GM19395 (cell line): ENCODE measurements around the gene RDH13.
A peak's percentile ranks its signal among the peaks of the same experiment; 100 is the strongest.

ENCODE experiments used
- ATAC-seq: cut with Tn5 transposase; IDR thresholded peaks from one replicate; pipeline ENCODE4 v1.9.1; 2021; ENCODE audit warnings: mild to moderate bottlenecking, moderate library complexity; ENCODE audit not compliant: unreplicated experiment

The RDH13 gene

DNA sequence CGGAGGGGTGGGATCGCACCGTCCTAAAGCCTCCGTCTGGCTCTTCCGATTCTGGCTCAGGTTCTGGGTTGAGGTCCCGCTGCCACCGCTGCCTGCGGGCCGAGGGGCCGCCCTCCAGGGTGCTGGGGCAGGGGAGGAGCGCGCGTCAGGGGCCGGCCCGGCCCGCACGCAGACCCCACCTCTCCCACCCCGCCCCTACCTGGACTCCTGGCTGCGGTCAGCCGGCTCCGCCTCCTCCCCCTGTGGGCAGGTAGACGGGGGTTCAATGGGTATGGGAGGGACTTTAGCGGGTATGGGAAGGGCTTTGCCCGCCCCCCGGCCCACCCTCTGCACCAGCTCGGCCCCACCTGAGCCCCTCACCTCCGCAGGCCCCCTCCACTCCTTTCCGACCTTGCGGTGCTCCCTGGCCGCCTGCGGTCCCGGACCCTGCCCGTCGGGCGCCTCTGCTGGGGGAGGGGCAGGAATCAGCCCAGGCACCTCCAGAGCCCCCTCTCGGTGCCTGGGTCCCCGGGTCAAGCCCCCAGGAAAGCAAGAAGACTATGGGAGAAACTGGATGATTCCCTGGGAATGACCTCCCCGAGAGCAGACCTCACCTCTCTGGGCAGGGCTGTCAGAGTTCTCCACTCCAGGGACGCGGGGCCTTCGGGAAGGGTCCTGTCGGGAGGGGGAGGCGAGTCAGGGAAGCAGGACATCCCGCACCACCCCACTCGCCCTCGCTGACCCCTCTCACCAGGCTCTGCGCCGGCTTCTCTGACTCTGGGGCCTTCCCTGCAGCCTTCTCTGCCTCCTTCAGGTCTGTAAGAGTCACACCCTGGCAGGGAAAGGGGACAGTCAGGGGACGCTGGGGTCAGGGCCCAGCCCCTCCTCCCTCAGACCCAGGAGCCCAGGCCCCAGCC is 29.7 kb upstream of the RDH13 start:
- ATAC-seq = no peak

DNA sequence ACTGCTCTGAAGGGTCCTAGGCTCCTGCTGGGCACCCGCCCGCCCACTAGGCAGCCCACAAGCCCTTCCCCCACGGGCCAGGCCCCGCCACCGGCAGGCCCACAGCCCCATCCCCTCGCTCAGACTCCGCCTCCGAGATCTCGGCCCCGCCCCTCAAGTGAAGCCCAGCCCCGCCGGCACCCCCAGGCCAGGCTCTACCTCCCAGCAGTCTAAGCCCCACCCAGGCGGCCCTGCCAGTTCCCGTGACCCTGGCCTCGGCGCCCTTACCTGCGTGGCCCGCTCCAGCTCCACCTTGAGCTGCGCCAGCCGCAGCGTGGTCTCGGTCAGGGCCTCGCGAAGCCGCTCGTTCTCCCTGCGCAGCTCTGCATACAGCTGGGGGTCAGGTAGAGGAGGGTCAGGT is 29.0 kb upstream of the RDH13 start:
- no peak for ATAC-seq

DNA sequence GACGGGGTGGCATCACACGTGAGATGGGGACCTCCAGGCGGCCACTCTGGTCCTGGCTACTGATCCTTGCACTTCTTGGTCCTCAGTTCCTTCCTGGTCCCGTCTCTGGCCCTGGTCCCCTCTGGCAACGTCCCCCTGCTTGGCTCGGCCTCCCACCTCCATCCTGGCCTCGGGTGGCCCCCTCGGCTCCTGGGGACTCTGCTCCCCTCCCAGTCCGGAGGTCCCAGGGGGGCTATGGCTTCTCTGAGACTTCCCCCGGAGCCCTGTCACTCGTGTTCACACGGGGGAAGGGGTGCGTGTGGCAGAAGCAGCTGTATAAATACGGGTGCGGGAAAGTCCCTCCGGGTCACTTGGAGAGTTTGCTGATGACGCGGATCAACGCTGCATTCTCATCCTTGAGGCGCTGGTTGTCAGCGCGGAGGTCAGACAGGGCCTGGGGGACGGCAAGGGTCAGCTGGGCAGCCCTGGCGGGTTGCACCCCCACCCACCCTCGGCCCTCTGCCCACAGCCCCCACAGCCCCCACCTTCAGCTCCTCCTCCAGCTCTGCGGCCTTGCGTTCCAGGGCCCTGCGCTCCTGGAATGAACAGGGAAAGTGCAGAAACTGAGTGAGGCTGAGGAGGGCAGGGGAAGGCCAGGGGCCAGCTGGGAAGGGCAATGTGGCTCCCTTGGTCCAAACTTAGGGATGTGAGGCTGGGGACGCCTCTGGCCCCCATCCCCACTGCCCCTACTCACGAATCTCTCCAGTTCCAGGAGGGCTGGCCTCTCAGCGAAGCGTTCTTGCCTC is 28.4 kb upstream of the RDH13 start:
- no peak for ATAC-seq

DNA sequence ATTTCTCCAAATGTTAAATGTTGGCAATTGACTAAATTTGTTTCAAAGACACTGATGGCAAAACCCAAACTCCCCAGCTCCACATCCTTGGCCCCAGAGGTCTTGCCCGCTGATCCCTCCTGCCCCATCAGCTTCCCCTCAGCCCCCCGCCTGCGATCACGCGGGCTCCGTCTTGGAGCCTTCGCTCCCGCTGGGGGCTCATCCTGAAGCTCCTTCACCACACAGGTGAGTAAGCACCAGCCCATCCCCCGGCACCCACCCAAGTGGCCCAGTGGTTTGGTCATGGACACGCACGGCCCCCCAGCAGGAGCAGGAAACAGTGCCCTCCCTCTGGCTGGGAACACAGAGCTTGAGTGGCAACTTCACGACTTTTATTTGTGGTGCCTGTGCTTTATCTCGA is 27.6 kb upstream of the RDH13 start:
- ATAC-seq = no peak

DNA sequence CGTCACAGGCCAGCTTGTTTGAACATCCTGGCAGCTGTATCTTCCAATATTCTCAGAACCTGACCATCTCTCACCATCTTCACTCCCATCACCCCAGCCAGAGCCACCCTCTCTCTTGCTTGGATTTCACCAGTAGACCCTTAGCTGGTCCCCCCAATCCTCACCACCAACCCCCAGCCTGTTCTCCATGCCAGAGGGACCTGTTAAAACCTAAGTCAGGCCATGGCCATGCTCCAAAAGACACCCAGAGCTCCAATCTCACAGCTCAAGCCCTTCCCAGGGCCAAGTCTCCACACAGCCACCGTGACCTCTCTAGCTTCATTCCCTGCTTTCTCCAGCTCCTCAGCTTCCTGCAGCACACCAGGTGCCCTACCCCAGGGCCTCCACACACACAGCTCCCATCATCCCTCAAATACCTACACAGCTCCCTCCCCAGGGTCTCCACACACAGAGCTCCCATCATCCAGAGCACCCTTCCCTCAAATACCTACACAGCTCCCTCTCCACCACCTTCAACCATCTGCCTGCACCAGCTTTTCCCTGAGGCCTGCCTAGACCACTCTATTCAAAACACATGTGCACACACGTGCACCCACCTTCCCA is 26.5 kb upstream of the RDH13 start:
- no peak for ATAC-seq

DNA sequence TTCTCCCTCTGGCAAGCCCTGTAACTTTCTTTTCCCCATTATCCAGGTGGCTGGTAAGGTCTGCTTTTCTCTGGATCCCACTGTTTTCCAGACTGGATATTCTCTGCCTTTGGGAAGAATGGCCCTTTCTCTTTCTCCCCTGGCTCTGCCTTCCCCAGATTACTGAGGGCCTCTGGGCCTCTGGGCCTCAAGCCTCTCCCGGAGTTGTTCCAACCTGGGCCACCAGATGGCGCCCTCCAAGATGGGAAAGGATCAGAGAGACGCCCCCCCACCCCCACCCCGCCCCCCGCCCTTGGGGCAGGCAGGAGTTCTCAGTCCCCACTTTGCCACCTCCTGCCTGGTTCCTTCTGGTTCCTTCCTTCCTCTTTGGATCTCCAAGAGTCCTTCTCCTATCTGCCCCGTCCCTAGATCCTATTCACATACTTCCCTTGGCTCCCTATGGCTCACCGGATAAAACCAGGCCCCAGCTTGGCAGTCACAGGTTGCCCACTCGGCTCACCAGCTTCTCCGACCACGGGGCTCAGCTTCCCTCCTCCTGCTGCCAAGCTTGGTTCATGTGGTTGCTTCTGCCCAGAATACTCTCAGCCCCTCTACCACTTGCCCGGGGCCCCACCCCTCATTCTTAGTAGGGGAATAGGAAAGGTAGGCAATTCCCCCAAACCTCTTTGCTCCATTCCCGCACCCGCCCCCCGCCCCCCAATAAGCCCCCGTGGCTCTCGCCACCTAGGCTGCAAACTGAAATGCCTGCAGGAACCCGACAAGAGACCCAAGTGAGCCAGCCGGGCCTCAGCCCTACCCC is 25.8 kb upstream of the RDH13 start:
- no peak for ATAC-seq

DNA sequence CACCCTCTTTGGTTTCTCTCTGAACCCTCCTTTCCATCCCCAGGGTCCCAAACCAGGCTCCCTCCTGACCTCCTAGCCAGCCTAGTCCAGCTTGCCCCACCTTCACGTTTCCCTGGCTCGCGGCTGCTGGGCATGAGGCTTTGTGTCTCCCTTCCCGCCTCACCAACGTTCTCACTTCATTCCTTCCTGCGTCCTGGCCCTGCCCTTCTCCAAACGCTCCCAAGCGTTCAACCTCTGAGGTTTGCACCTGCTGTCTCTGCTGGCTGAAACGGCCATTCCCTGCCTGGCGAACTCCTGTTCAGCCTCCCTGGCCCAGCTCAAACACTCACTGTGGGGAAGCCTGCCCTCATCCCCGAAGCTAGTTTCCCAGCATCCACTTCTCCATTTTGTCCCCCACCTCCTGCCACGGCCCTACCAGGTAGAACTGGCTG is 25.1 kb upstream of the RDH13 start:
- no peak for ATAC-seq

DNA sequence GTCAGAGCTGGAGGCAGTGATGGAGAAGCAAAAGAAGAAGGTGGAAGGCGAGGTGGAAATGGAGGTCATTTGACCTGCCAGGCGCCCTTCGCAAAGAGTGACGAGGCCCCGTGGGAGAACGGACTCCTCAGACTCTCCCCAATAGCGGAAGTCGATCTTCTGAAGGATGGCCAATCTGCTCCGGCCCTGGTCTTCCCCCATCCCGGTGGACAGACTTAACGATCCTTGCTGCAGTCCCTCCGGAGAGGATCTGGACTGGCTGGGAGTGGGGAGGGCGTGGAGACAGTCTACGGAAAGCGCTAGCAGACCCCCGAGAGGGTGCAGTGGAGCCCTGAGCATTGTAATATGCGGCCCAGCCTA is 24.6 kb upstream of the RDH13 start:
- no peak for ATAC-seq

DNA sequence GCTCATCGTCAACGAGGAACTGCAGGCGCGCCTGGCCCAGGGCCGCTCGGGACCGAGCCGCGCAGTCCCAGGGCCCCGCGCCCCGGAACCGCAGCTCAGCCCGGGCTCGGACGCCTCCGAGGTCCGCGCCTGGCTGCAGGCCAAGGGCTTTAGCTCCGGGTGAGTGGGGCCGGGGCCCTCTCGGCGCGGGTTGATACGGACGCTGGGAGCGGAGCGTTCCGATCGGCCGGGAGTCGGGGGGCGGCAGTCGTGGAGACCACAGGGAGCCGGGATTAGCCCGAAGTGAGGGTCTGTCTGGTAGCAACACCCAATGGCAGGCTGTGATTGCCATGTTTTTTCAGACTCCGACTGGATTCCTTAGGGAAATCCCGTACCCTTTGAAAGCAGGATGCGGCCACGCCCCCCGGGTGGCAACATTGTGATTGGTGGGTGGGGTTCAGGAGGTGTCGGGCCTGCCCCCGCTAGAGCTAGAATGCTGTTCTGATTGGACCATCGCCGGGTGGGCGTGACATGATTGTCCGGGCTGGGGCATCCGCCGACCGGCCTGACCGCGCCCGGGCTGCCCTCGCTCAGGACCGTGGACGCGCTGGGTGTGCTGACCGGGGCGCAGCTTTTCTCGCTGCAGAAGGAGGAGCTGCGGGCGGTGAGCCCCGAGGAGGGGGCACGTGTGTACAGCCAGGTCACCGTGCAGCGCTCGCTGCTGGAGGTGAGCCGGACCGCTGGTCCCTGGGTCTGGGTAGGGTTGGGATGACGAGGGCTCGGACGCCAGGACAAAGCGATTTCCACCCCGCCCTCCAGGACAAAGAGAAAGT is 24.0 kb upstream of the RDH13 start:
- ATAC-seq = no peak

DNA sequence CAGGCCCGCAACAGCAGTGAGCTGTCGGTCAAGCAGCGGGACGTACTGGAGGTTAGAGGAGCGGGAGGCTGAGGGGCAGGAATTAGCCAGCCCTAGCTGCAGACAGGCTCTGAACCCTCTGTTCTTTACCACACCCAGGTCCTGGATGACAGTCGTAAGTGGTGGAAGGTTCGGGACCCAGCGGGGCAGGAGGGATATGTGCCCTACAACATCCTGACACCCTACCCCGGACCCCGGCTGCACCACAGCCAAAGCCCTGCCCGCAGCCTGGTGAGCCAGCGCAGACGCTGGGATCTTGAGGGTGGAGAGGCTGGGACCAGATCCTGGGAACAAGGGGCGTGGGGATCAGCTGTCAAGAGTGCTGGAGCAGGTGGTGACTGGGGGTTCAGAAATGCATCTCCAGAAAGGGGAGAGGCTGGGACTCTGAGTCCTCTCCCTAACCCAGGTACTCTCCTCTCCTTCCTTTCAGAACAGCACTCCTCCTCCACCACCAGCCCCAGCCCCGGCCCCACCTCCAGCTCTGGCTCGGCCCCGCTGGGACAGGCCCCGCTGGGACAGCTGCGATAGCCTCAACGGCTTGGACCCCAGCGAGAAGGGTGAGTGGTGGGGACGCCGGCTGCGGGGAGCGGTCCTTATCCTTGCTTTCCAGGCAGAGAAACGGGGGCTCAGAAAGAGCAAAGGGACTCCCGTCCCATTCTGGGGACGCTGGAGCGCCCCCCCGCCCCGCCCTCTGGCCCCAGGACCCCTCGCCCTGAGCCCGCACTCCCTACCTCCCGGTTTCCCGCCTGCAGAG is 23.2 kb upstream of the RDH13 start:
- ATAC-seq = no peak

DNA sequence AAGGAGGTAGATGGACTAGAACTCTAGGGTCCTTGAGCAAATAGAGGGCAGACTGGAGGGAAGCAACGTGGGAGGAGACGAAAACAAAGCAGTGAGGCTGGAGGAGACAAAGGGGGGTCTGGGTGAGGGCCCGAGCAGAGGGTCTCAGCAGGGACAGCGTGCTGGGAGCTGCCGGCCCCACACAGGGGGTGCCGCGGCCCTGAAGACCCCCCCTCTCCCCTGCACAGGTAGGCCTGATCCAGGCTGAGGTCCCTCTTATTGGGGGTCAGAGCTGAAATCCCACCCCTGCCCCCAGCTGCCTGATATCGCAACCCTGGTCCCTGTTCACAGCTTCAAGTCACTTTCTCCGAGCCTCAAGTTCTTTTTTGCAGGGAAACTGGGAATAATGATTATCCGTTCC is 21.5 kb upstream of the RDH13 start:
- ATAC-seq = no peak

DNA sequence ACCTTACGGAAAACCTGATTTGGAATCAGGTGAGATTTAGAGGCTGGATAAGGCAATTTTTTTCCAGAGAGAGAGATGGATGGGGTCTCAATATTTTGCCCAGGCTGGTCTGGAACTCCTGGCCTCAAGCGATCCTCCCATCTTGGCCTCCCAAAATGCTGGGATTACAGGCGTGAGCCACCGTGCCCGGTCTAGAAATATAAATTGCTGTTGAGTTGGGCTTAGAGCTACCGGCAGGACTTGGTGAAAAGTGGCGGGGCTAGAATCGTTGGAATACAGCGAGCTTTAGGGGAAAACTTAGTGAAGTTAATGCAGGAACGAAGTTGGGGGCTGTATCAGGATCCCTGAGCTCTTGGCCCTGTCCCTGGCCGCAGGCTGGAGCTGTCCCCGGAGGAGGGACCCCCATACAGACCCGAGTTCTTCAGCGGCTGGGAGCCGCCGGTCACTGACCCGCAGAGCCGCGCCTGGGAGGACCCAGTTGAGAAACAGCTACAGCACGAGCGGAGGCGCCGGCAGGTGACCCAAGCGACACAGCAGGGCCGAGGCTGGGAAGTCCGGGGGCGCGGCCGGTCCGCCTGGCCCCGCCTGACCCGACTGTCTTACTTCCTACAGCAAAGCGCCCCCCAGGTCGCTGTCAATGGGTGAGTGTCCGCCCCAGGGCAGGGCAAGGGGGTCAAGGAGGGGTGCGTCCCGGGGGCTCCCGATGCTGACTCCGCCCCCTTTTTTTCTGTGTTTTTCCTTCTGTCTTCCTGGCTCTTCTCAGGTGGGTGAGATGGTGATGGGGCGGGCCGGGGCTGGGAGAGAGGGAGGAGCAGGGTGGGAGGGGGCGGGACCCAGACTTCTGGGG is 20.3 kb upstream of the RDH13 start:
- no peak for ATAC-seq

DNA sequence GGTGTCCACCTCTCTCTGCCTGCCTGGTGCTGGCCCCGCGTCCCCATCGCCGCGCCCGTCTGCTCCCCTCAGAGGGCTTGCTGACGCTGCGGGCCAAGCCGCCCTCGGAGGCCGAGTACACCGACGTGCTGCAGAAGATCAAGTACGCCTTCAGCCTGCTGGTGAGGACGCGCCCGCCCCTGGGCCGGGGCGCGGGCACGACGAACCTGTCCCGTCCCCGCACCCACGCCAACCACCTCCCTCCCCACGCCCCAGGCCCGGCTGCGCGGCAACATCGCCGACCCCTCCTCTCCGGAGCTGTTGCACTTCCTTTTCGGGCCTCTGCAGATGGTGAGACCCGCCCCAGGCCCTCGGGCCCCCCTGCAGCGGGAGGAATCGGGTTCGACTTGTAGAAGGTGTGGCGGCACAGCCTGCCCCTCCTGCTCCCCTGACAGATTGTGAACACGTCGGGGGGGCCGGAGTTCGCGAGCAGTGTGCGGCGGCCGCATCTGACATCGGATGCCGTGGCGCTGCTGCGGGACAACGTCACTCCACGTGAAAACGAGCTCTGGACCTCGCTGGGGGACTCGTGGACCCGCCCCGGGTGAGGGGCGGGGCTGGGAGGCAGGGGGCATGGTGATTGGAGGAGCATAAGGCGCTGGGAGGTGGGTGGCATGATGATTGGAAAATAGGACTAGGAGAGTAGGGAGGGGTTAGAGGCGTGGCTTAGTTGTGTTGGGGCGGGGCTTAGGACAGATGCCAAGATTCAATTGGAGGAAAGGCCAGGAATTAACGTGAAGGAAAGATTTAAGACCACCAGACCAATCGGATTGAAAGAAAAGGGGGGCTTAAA is 19.3 kb upstream of the RDH13 start:
- ATAC-seq = no peak

DNA sequence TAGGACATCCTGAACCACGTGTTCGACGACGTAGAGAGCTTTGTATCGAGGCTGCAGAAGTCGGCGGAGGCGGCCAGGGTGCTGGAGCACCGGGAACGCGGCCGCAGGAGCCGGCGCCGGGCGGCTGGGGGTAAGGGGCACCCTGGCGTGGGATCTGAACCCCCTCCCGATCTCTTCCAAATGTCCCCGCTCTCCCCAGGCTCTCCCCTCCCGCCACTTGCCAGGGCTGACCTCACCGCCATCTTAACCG is 18.7 kb upstream of the RDH13 start:
- no peak for ATAC-seq

DNA sequence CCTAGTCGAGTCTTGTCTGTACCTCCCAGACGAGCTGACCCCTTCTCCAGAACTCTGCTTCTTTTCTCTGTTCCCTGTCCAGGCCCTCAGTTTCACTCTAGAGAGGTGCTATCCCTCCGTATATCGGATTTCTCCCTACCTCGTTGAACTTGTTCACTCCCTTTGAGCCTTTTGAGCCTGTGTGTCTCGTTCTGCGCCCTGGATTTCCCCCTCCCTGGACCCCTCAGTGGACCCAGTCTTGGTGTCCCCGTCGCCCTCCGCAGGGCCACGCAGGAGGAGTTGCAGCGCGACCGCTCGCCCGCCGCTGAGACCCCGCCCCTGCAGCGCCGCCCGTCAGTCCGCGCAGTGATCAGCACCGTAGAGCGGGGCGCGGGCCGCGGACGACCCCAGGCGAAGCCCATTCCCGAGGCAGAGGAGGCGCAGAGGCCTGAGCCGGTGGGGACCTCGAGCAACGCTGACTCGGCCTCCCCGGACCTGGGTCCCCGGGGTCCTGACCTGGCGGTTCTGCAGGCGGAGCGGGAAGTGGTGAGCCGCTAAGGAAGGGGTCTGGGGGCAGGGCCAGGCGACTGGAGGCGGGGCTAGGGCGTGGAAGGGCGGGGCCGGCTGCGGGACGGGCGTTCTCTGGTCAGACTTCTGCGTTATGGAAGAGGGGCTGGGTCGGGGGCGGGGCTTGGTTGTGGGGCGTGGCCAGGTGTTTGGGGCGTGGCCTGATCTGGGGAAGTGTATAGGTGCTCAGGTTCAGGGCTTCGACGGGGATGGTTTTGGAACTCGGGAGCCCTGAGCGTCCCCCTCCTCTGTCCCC is 18.2 kb upstream of the RDH13 start:
- ATAC-seq = peak; percentile 74

DNA sequence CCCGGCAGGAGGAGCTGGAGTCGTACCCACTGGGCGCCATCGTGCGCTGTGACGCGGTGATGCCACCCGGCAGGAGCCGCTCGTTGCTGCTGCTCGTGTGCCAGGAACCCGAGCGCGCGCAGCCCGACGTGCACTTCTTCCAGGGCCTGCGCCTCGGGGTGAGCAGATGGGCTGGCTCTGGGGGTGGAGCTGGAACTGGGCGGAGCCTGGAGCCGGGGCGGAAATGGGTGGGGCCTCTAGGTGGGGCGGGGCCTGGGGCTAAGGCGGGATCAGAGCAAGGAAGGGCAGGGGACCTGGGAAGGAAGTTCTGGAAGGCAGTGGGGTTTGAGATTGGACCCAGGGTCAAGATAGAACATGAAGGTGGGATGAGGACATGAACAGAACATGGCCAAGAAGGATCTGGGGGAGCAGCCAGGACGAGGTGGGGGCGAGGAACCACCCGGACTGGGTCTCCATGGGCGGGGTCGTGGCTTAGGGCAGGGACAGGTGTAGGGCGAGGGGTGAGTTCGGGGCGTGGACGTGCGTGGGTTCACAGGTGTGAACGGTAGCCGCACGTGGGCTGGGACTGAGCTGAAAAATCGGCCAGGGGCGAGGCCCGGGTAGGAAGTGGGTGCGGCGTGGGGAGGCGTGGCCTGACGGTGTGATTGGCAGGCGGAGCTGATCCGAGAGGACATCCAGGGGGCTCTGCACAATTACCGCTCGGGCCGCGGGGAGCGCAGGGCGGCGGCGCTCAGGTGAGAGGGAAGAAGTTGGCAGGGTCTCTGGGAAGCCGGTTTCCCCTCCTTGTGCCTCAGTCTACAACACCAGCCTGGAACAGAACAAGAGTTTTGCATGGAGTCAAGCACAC is 17.4 kb upstream of the RDH13 start:
- ATAC-seq = no peak
